Small intestine (tissue), 7 donors: ENCODE data around the gene TPM2. TPM values are rescaled to one million over a fixed set of nuclear protein-coding genes. Genes with fewer than 3 reads are reported as not detected.

Source experiments
- DNase-seq, 2 donors: peaks; one replicate each; pipeline versions ENCODE4 v3.0.0 to v3.0.0-alpha.2; 2013
- FAIRE-seq: peaks from 2 replicates; lab custom pipeline; 2012; peaks lifted over from hg19 to GRCh38; lab: Jason Lieb, UNC
- H3K27ac ChIP-seq, 3 donors: one replicate each; pipeline ENCODE4 v1.5.1; 2013; ENCODE audit warnings: low read length in 2 of 3, mild to moderate bottlenecking in 2 of 3, control low read depth in 1 of 3, inconsistent platforms in 1 of 3, low read depth in 1 of 3, moderate library complexity in 1 of 3
- H3K27me3 ChIP-seq, 3 donors: one replicate each; pipeline ENCODE4 v1.6.1; 2013; ENCODE audit warnings: low read length in 3 of 3, inconsistent platforms in 1 of 3; ENCODE audit not compliant: control insufficient read depth in 3 of 3, insufficient read depth in 3 of 3
- H3K36me3 ChIP-seq, 3 donors: one replicate each; pipeline ENCODE4 v1.6.1; 2013; ENCODE audit warnings: low read length in 3 of 3, inconsistent platforms in 1 of 3, low read depth in 1 of 3, mild to moderate bottlenecking in 1 of 3, moderate library complexity in 1 of 3; ENCODE audit not compliant: control insufficient read depth in 3 of 3, insufficient read depth in 2 of 3
- H3K4me1 ChIP-seq, 3 donors: one replicate each; pipeline ENCODE4 v1.6.1; 2013; ENCODE audit warnings: low read length in 2 of 3, inconsistent platforms in 1 of 3, low read depth in 1 of 3, mild to moderate bottlenecking in 1 of 3, moderate library complexity in 1 of 3; ENCODE audit not compliant: control insufficient read depth in 3 of 3, insufficient read depth in 2 of 3
- H3K4me3 ChIP-seq, 3 donors: one replicate each; pipeline ENCODE4 v1.5.1; 2013; ENCODE audit warnings: low read length in 3 of 3, control low read depth in 1 of 3, inconsistent platforms in 1 of 3, low read depth in 1 of 3, mild to moderate bottlenecking in 1 of 3, moderate library complexity in 1 of 3
- H3K9me3 ChIP-seq, 2 donors: one replicate each; pipeline ENCODE4 v1.6.1; 2013; ENCODE audit warnings: low read depth in 1 of 2, low read length in 1 of 2; ENCODE audit not compliant: control insufficient read depth in 2 of 2, insufficient read depth in 1 of 2
- WGBS, 3 donors: extraction: QIAGEN DNeasy Blood & Tissue Kit; methylation state at CpG; one replicate each; pipeline ENCODE4 v1.1.7; 2013; 5-methylcytosine and 5-hydroxymethylcytosine counted together
- polyA plus RNA-seq, 4 donors: library from polyadenylated mRNA; stranded (reverse) in 3 of 4; unstranded in 1 of 4; fragments of 200-250 nt in 3 of 4; fragments of 120-200 nt in 1 of 4; gene quantifications; one replicate each; pipeline versions ENCODE4 v1.2.1 to v1.2.3, GENCODE V29; 2013
- donor health status: healthy with polysubstance abuse.
- donor health status: control.
- donor health status: control.
- donor health status: Bipolar disorder and iron deficiency.
- donor health status: healthy.

TPM2 gene
- polyA plus RNA-seq, 4 donors: 23.0 to 253 (median 81.2) TPM

DNA sequence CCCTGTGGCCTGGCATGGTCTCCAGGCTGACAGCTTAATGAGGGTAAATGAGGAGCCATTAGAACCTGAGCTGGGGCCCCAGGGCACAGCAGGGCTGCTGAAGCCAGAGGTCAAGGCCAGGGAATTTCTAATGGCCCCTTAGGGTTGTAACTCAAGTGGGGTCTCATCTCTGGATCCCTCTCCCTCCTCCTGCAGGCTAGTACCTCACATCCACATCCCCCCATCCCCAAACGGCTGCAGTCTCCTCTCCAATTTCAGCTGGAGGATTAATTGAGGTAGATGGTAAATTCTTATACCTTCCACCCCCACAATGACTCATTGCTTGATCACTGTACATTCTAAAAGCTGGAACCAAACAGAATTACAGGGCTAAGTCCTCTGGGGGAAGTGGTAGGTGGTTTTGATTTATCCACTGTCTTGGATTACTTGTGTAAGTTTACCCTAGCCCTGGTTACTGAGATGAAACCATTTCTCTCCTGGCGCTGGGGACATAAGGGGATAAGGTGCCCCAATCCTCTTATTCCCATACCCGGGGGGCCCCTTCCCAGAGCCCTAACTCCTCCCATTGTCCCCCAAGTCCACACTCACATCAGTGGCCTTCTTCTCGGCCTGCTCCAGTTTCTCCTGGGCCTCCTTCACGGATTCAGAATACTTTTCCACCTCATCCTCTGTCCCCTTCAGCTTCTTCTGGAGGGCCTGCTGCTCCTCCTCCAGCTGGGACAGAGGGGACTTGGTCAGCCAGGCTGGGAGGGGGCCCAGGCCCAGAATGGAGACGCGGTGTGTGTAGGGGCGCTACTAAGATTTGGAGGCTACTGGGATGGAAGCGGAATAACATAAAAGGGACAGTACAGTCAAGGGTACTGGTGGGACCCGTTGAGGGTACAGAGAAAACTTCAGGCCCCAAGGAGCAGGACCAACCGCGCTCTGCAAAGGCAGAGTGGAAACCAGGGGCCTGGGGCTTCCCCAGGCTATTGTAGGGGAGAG lies 875 bp downstream of the TPM2 start:
- peaks cover 0 to 6% (median 0%) of the 10 kb centered on the region in 3 donors for H3K27me3 ChIP-seq
- peak overlapping the region; percentile 7 to 81 (median 34) for H3K4me3 ChIP-seq
- 57 to 65% (median 63%) methylated on average over 12 of the region's 12 CpGs for WGBS, 3 donors
- H3K36me3 ChIP-seq: peaks cover 0 to 30% (median 0%) of the 10 kb centered on the region in 3 donors
- H3K27ac ChIP-seq: peak overlapping the region in 2 of 3 donors; percentile 75 to 85
- peak; percentile 23 to 55 for DNase-seq
- FAIRE-seq: no peak
- peaks cover 6 to 16% (median 8%) of the 10 kb centered on the region in 3 donors for H3K4me1 ChIP-seq
- H3K9me3 ChIP-seq: no peaks in the 10 kb centered on the region

DNA sequence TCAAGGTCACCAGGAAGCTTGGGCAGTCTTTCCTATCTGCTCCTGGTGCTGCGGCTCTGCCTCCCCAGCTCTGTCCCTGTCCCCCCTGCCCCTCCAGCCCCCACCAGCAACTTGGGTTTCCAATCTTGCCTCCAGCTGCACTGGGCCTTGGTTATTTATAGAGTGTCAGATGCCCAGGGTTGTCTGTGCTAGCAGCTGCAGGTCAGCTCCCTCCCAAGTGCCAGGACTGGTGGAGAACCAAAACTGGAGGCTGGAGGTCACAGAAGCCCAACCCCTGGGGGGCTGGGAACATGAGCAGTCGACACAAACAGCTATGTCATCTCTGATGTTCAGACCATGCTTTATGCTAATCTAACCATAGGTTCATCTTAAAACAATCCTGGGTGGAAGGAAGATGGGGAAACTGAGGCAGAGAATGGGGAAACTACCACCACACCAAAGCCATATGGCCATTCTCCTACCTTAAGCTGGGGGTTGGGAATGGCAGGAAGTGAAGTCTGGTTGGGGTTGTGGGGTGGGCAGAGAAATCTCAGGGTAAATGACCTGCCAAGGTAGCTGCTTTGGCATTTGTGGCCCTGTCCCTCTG lies 1.7 kb downstream of the TPM2 start:
- FAIRE-seq (no peak), DNase-seq (no peak)
- Histone ChIP-seq H3K4me3 (peak overlapping the region in 1 of 3 donors; percentile 81), H3K4me1 (peaks cover 6 to 16% (median 8%) of the 10 kb centered on the region in 3 donors), H3K27ac (peak overlapping the region in 2 of 3 donors; percentile 15 to 31), H3K27me3 (peaks cover 0 to 6% (median 0%) of the 10 kb centered on the region in 3 donors), H3K9me3 (no peaks in the 10 kb centered on the region), H3K36me3 (peaks cover 0 to 36% (median 0%) of the 10 kb centered on the region in 3 donors)
- 80 to 91% (median 81%) methylated on average over 2 of the region's 2 CpGs for WGBS, 3 donors

DNA sequence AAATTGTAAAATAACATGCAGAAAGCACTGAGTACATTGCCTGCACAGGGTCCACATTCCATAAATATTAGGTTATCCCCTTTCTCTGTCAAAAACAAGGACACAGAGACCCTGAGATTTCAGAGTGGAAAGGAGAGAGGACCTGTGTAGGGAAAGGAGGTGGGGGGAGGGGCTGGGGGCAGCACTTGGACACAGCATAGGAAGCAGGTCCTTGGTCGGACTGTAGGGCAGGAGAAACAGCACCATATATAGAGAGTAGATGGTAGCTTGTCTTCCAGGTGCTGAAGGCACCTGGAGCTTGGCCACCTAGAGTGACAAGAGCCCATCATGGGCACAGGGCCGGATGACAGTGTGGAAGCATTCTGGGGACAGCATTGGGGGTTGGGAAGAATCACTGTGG lies 2.4 kb downstream of the TPM2 start:
- Histone ChIP-seq H3K9me3 (no peaks in the 10 kb centered on the region), H3K4me3 (peak overlapping the region in 1 of 3 donors; percentile 81), H3K36me3 (peaks cover 0 to 42% (median 0%) of the 10 kb centered on the region in 3 donors), H3K27me3 (peaks cover 0 to 6% (median 0%) of the 10 kb centered on the region in 3 donors), H3K4me1 (peaks cover 6 to 16% (median 8%) of the 10 kb centered on the region in 3 donors), H3K27ac (no peak overlapping the region)
- no peak for FAIRE-seq
- no peak for DNase-seq
- WGBS, 3 donors: 74 to 85% (median 83%) methylated on average over 2 of the region's 2 CpGs

DNA sequence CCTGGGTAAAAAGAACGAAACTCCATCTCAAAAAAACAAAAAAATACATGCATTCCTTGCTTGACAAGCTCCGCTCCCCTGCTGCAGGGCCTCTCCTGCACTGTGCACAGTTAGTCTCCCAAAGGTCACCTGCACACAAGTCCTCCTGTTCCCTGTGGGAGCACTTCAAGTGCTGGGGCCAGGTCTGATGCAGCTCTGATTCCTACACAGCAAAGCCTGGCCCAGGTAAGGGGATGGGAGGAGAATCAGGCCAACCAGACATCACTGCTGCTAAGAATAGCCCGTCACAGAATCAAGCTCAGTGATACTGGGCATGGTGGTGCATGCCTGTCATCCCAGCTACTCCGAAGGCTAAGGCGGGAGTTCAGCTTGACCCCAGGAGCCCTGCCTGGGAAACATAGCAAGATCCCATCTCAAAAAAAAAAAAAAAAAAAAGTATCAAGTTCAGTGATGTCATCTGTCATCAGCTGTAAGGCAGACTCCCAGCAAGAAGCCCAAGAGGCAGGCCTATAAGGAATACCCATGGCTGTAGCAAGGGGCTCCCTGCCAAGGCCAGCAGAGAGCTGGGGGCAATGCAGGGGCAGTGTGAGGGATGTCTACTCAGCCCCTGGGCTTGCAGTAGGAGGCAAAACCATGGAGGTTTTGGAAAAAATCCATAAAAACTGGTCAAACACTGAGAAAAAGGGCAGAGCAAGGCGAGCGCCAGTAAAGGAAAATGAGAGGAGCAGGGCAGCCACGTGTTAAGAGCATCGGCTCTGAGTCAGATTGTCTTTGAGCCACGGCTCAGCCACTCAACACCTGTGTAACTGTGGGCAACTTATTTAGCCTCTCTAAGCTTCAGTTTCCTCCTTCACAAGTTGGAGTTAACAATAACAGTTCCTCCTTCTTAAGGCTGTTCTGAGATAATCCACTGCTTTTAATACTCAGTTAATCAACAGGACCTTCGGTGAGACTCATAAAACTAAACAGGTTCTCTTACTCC lies 3.2 kb downstream of the TPM2 start:
- DNase-seq (no peak), FAIRE-seq (no peak)
- peaks cover 0 to 6% (median 0%) of the 10 kb centered on the region in 3 donors for H3K27me3 ChIP-seq
- H3K27ac ChIP-seq: no peak overlapping the region
- peak overlapping the region in 1 of 3 donors; percentile 81 for H3K4me3 ChIP-seq
- no peaks in the 10 kb centered on the region for H3K9me3 ChIP-seq
- H3K36me3 ChIP-seq: peaks cover 0 to 45% (median 0%) of the 10 kb centered on the region in 3 donors
- 76 to 78% (median 77%) methylated on average over 11 of the region's 11 CpGs for WGBS, 3 donors
- peaks cover 6 to 16% (median 8%) of the 10 kb centered on the region in 3 donors for H3K4me1 ChIP-seq

DNA sequence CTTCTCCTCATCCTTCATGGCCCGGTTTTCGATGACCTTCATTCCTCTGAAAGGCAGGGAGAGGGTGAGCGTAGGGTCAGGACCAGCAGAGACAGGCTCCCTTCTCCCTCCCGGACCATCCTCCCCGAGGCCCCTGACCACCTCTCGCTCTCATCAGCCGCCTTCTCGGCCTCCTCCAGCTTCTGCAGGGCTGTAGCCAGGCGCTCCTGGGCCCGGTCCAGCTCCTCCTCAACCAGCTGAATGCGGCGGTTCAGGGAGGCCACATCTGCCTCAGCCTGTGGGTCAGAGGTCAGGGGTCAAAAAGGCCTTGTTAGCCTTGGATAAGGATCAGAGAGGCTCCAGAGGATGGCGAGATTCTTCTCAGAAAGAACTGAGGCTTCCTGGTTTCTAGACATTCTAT lies 4.2 kb downstream of the TPM2 start:
- Histone ChIP-seq H3K36me3 (peaks cover 0 to 45% (median 0%) of the 10 kb centered on the region in 3 donors), H3K9me3 (no peaks in the 10 kb centered on the region), H3K27me3 (peaks cover 0 to 6% (median 0%) of the 10 kb centered on the region in 3 donors), H3K27ac (no peak overlapping the region), H3K4me1 (peaks cover 6 to 12% (median 8%) of the 10 kb centered on the region in 3 donors), H3K4me3 (no peak overlapping the region)
- FAIRE-seq: no peak
- 77 to 88% (median 81%) methylated on average over 13 of the region's 13 CpGs for WGBS, 3 donors
- DNase-seq: no peak

DNA sequence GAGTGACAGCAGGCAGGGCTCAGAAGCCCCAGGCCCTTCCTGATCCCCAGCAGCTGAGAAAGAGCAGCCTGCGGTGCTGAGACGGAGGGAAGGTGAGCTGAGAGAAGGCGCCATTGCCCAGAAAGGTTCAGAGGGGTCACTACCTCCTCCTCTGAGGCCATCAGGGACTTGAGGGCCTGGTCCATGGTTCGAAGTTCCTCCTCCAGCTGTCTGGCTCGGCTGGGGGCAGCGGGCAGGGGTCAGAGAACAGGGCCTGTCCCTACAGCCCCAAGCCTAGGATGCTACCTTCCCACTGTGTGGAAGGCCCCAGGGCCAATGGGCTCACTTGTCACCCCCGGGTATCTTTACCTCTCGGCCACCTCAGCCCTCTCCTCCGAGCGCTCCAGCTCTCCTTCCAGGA lies 4.8 kb downstream of the TPM2 start:
- peaks cover 6 to 12% (median 8%) of the 10 kb centered on the region in 3 donors for H3K4me1 ChIP-seq
- no peak overlapping the region for H3K4me3 ChIP-seq
- peaks cover 0 to under 1% (median 0%) of the 10 kb centered on the region in 3 donors for H3K27me3 ChIP-seq
- H3K9me3 ChIP-seq: no peaks in the 10 kb centered on the region
- peaks cover 0 to 45% (median 0%) of the 10 kb centered on the region in 3 donors for H3K36me3 ChIP-seq
- 88 to 93% (median 92%) methylated on average over 9 to 10 of the region's 10 CpGs for WGBS, 3 donors
- FAIRE-seq (no peak), DNase-seq (no peak)
- no peak overlapping the region for H3K27ac ChIP-seq

DNA sequence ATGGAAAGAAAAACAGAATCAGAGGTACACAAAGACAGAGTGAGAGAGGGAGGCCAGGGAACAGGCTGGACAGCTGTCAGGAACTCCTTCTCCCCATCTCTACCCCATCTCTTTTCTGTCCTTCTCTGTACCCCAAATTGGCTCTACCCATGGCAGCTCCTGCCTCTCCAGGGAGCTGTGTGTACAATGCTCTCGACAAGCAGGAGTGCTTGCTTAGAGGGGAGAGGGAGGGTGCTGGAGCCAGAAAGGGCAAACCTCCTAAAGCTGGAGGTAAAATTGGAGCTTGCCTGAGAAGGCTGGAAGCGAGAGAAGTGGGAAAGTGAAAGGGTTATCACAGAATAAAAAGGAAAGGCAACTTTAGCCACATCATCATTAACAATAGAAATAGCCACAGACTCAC lies 6.4 kb downstream of the TPM2 start:
- 63 to 80% (median 70%) methylated on average over 2 of the region's 2 CpGs for WGBS, 3 donors
- FAIRE-seq (no peak), DNase-seq (no peak)
- H3K27ac ChIP-seq: no peak overlapping the region
- no peak overlapping the region for H3K4me3 ChIP-seq
- peaks cover 0 to 3% (median 0%) of the 10 kb centered on the region in 3 donors for H3K4me1 ChIP-seq
- no peaks in the 10 kb centered on the region for H3K27me3 ChIP-seq
- peaks cover 0 to 45% (median 0%) of the 10 kb centered on the region in 3 donors for H3K36me3 ChIP-seq
- no peaks in the 10 kb centered on the region for H3K9me3 ChIP-seq
